ENCODE results near the gene SAP130.
A peak's percentile ranks its signal among the peaks of the same experiment; 100 is the strongest.

SAP130 gene

DNA sequence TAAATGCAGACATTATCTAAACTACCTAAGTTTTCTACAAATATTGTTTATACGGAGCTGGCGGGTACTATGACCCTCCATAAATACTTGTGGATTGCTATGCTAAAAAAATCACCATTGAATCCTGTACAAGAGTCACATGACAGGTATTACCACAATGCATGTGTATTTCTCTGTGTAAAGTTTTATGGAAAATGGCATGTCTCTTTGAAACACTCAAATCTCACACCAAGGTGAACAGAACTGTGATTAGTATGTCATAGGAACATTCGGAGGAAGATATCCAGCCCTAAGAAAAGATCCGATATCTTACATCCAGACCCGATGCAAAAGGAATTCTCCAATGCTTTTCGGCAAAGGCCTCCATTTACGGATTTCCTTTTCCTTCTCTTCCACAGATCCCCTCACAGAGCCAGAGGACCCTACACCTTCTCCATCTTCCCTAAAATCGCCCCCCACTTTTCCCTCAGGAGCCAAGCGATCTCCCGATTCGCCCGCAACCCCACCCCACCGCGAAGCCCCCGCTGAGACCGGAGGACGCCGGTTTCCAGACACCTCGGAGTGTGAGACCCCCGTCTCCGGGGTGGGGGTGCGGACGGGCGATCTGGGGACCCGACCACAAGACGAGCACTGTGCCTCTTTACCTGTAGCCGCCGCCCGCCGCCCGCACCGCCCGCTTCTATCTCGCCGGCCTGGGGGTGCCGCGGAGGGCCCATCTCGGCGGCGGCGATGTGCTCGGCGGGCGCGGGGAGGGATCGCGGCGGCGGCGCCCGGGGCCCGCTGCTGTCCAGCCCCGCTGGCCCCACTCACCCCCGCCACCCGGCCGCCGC is 1.2 kb downstream of the SAP130 start:
- H3K27ac ChIP-seq (ENCODE audit: low read depth, low read length), result peak overlapping the region; percentile 72
- peak overlapping the region; percentile 75 for H3K9ac ChIP-seq (ENCODE audit: low read depth, low read length)
- H3K4me1 ChIP-seq (ENCODE audit: control insufficient read depth, insufficient read depth, low read length), result peaks cover 10% of the 10 kb centered on the region; the same call in 1 of the 2 replicates
- H3K27me3 ChIP-seq (ENCODE audit: control insufficient read depth, insufficient read depth, low read length), result peaks cover 10% of the 10 kb centered on the region
- 0 out of 2 replicates have a peak, but pooled peaks cover under 1% of the 10 kb centered on the region for H3K9me3 ChIP-seq (ENCODE audit: control insufficient read depth, insufficient read depth, low read length)
- H3K36me3 ChIP-seq (ENCODE audit: control insufficient read depth, insufficient read depth, low read length), result peaks cover 26% of the 10 kb centered on the region
- peak overlapping the region; percentile 79 for H3K4me3 ChIP-seq (ENCODE audit: low read depth, low read length)

GRCh38 chr2:128024816-128025215 is 3.0 kb downstream of the SAP130 start:
- H3K36me3 ChIP-seq (ENCODE audit: control insufficient read depth, insufficient read depth, low read length), result peaks cover 34% of the 10 kb centered on the region
- H3K4me1 ChIP-seq (ENCODE audit: control insufficient read depth, insufficient read depth, low read length), result peaks cover 10% of the 10 kb centered on the region; the same call in 1 of the 2 replicates
- H3K9ac ChIP-seq (ENCODE audit: low read depth, low read length), result no peak overlapping the region

GRCh38 chr2:128017561-128017960 is 10.3 kb downstream of the SAP130 start:
- Histone ChIP-seq H3K27ac (ENCODE audit: low read depth, low read length) (no peak overlapping the region), H3K4me1 (ENCODE audit: control insufficient read depth, insufficient read depth, low read length) (no peaks in the 10 kb centered on the region), H3K27me3 (ENCODE audit: control insufficient read depth, insufficient read depth, low read length) (no peaks in the 10 kb centered on the region), H3K4me3 (ENCODE audit: low read depth, low read length) (no peak overlapping the region), H3K36me3 (ENCODE audit: control insufficient read depth, insufficient read depth, low read length) (peaks cover 77% of the 10 kb centered on the region), H3K9me3 (ENCODE audit: control insufficient read depth, insufficient read depth, low read length) (no peaks in the 10 kb centered on the region), H3K9ac (ENCODE audit: low read depth, low read length) (no peak overlapping the region)

More at GRCh38 chr2:128024816-128025215, 3.0 kb downstream of the SAP130 start:
- Histone ChIP-seq H3K27me3 (ENCODE audit: control insufficient read depth, insufficient read depth, low read length) (peaks cover 10% of the 10 kb centered on the region), H3K27ac (ENCODE audit: low read depth, low read length) (no peak overlapping the region), H3K9me3 (ENCODE audit: control insufficient read depth, insufficient read depth, low read length) (no peaks in the 10 kb centered on the region), H3K4me3 (ENCODE audit: low read depth, low read length) (no peak overlapping the region)

DNA sequence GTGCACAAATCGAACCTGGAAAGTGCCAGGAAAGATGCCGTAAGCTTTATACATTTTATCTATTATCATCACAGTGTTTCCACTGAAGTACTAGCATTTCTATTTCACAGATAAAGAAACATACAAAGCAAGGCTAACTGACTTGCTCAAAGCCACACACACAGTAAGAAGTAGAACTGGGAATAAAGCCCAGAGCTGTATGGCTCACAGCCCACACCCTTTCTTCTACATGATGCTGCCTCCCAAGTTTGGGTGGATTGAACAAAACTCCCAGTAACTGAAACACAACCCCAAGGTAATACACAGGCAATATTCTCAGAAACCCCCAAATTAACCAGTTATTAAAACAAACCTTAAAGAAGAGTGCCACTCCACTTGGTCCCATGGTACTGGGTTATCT is 11.2 kb downstream of the SAP130 start:
- Histone ChIP-seq H3K27me3 (ENCODE audit: control insufficient read depth, insufficient read depth, low read length) (no peaks in the 10 kb centered on the region), H3K27ac (ENCODE audit: low read depth, low read length) (no peak overlapping the region), H3K4me3 (ENCODE audit: low read depth, low read length) (no peak overlapping the region), H3K9ac (ENCODE audit: low read depth, low read length) (no peak overlapping the region), H3K9me3 (ENCODE audit: control insufficient read depth, insufficient read depth, low read length) (no peaks in the 10 kb centered on the region), H3K4me1 (ENCODE audit: control insufficient read depth, insufficient read depth, low read length) (no peaks in the 10 kb centered on the region), H3K36me3 (ENCODE audit: control insufficient read depth, insufficient read depth, low read length) (peaks cover 77% of the 10 kb centered on the region)

- Histone ChIP-seq H3K4me1 (ENCODE audit: control insufficient read depth, insufficient read depth, low read length) (no peaks in the 10 kb centered on the region), H3K27me3 (ENCODE audit: control insufficient read depth, insufficient read depth, low read length) (no peaks in the 10 kb centered on the region), H3K4me3 (ENCODE audit: low read depth, low read length) (no peak overlapping the region), H3K9ac (ENCODE audit: low read depth, low read length) (no peak overlapping the region), H3K27ac (ENCODE audit: low read depth, low read length) (no peak overlapping the region), H3K9me3 (ENCODE audit: control insufficient read depth, insufficient read depth, low read length) (no peaks in the 10 kb centered on the region), H3K36me3 (ENCODE audit: control insufficient read depth, insufficient read depth, low read length) (peaks cover 98% of the 10 kb centered on the region)
Measured at GRCh38 chr2:128012698-128013097, 15.2 kb downstream of the SAP130 start.

DNA sequence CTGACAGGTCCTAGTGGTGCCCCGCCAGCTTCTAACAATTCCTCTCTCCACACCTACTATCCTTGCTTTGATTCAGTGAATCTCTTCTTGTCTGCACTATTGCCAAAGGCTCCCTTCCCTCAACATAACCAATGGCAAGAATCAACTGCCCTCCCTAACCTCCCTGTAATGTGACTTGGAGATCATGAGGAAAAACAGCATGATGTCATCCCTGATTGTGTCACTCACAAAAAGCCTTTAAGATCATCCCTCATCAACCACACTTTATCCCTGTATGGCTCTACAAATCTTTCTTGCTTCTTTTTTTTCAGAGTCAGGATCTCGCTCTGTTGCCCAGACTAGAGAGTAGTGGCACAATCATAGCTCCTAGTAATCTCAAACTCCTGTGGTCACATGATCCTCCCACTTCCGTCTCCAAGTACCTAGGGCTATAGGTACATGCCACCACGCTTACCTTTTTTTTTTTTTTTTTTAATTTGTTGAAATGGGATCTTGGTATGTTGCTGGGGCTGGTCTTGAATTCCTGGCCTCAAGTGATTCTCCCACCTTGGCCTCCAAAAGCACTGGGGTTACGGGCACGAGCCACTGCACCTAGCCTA is 19.7 kb downstream of the SAP130 start:
- H3K36me3 ChIP-seq (ENCODE audit: control insufficient read depth, insufficient read depth, low read length), result peaks cover 97% of the 10 kb centered on the region
- no peak overlapping the region for H3K9ac ChIP-seq (ENCODE audit: low read depth, low read length)
- no peaks in the 10 kb centered on the region for H3K9me3 ChIP-seq (ENCODE audit: control insufficient read depth, insufficient read depth, low read length)
- H3K27ac ChIP-seq (ENCODE audit: low read depth, low read length), result no peak overlapping the region
- H3K4me1 ChIP-seq (ENCODE audit: control insufficient read depth, insufficient read depth, low read length), result no peaks in the 10 kb centered on the region
- no peak overlapping the region for H3K4me3 ChIP-seq (ENCODE audit: low read depth, low read length)
- no peaks in the 10 kb centered on the region for H3K27me3 ChIP-seq (ENCODE audit: control insufficient read depth, insufficient read depth, low read length)

DNA sequence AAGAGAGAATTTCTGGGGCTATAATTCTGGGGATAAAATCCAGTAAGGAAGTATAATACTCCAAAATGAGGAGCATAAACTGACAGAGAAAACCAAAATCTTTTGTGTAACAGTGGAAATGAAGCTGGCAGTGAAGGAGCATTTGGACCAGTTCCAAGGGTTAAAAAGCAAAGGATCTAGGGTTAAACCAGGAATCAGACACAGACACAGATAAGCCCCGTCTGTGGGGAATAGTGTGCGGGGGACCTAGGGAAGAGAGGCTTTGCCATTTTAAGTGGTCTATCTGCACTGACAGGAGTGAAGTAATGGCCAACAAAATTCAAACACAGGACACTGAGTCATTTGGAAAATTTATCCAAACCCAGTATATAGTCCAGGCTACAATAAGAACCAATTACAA is 23.4 kb downstream of the SAP130 start:
- Histone ChIP-seq H3K27ac (ENCODE audit: low read depth, low read length) (no peak overlapping the region), H3K9me3 (ENCODE audit: control insufficient read depth, insufficient read depth, low read length) (no peaks in the 10 kb centered on the region), H3K4me1 (ENCODE audit: control insufficient read depth, insufficient read depth, low read length) (no peaks in the 10 kb centered on the region), H3K27me3 (ENCODE audit: control insufficient read depth, insufficient read depth, low read length) (no peaks in the 10 kb centered on the region), H3K9ac (ENCODE audit: low read depth, low read length) (no peak overlapping the region), H3K36me3 (ENCODE audit: control insufficient read depth, insufficient read depth, low read length) (peaks cover 97% of the 10 kb centered on the region), H3K4me3 (ENCODE audit: low read depth, low read length) (no peak overlapping the region)

DNA sequence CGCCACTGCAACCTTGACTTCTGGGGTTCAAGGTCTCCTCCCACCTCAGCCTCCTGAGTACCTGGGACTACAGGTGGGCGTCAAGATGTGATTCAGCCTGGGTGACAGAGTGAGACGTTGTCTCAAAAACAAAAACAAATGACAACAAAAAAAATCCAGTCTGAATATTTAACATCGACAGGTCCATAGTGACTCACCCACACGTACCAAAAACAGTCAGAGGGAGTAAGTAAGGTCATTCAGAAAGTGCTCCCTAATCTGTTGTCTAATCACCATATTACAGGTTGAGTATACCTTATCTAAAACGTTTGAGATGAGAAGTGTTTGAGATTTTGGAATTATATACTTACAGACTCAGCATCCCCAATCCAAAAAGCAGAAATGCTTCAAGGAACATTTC is 24.4 kb downstream of the SAP130 start:
- Histone ChIP-seq H3K9ac (ENCODE audit: low read depth, low read length) (no peak overlapping the region), H3K9me3 (ENCODE audit: control insufficient read depth, insufficient read depth, low read length) (no peaks in the 10 kb centered on the region), H3K4me1 (ENCODE audit: control insufficient read depth, insufficient read depth, low read length) (no peaks in the 10 kb centered on the region), H3K36me3 (ENCODE audit: control insufficient read depth, insufficient read depth, low read length) (peaks cover 96% of the 10 kb centered on the region), H3K27me3 (ENCODE audit: control insufficient read depth, insufficient read depth, low read length) (no peaks in the 10 kb centered on the region), H3K27ac (ENCODE audit: low read depth, low read length) (no peak overlapping the region), H3K4me3 (ENCODE audit: low read depth, low read length) (no peak overlapping the region)

DNA sequence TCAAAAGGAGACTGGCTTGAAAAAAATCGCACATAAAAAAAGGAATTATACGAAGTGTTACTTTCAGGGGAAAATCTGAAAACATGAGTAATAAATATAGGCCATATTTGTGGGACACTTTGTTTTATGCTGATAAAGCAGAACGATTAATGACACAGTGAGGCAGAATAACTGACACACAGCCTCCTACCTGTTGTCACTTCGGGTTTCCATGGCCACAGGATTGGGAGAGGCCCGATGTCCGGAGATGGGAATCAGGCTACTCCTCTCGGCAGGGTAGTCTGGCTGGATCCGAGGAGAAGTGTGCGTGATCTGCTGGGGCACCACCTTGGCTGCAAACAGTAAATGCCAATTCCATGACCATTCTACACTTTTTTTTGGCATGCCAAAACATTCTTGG is 31.7 kb downstream of the SAP130 start:
- no peaks in the 10 kb centered on the region for H3K9me3 ChIP-seq (ENCODE audit: control insufficient read depth, insufficient read depth, low read length)
- no peak overlapping the region for H3K4me3 ChIP-seq (ENCODE audit: low read depth, low read length)
- H3K4me1 ChIP-seq (ENCODE audit: control insufficient read depth, insufficient read depth, low read length), result no peaks in the 10 kb centered on the region
- H3K27me3 ChIP-seq (ENCODE audit: control insufficient read depth, insufficient read depth, low read length), result no peaks in the 10 kb centered on the region
- peaks cover 96% of the 10 kb centered on the region for H3K36me3 ChIP-seq (ENCODE audit: control insufficient read depth, insufficient read depth, low read length)
- no peak overlapping the region for H3K27ac ChIP-seq (ENCODE audit: low read depth, low read length)
- no peak overlapping the region for H3K9ac ChIP-seq (ENCODE audit: low read depth, low read length)

GRCh38 chr2:127995725-127996124 is 32.1 kb downstream of the SAP130 start:
- H3K4me3 ChIP-seq (ENCODE audit: low read depth, low read length), result no peak overlapping the region
- H3K36me3 ChIP-seq (ENCODE audit: control insufficient read depth, insufficient read depth, low read length), result peaks cover 95% of the 10 kb centered on the region
- no peaks in the 10 kb centered on the region for H3K4me1 ChIP-seq (ENCODE audit: control insufficient read depth, insufficient read depth, low read length)
- no peak overlapping the region for H3K9ac ChIP-seq (ENCODE audit: low read depth, low read length)
- H3K9me3 ChIP-seq (ENCODE audit: control insufficient read depth, insufficient read depth, low read length), result no peaks in the 10 kb centered on the region
- H3K27me3 ChIP-seq (ENCODE audit: control insufficient read depth, insufficient read depth, low read length), result no peaks in the 10 kb centered on the region
- no peak overlapping the region for H3K27ac ChIP-seq (ENCODE audit: low read depth, low read length)

DNA sequence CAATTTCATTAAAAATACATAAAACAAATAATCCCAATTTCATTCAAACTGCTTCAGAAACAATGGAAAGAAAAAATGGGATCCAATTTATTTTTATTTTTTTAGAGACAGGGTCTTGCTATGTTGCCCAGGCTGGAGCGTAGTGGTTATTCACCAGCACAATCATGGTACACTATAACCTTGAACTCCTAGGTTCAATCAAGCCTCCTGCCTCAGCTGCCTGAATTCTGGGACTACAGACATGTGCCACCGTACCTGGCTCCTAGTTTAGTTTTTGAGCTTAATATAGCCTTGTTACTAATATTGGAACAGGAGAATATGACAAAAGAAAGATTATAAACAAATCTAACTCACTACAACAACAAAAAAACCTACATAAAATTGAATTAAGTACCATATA is 34.2 kb downstream of the SAP130 start:
- Histone ChIP-seq H3K9me3 (ENCODE audit: control insufficient read depth, insufficient read depth, low read length) (no peaks in the 10 kb centered on the region), H3K4me1 (ENCODE audit: control insufficient read depth, insufficient read depth, low read length) (no peaks in the 10 kb centered on the region), H3K36me3 (ENCODE audit: control insufficient read depth, insufficient read depth, low read length) (peaks cover 96% of the 10 kb centered on the region), H3K4me3 (ENCODE audit: low read depth, low read length) (no peak overlapping the region), H3K27ac (ENCODE audit: low read depth, low read length) (no peak overlapping the region), H3K9ac (ENCODE audit: low read depth, low read length) (no peak overlapping the region), H3K27me3 (ENCODE audit: control insufficient read depth, insufficient read depth, low read length) (no peaks in the 10 kb centered on the region)
